ENCODE data around the gene NSUN7. TPM values are rescaled to one million over a fixed set of nuclear protein-coding genes. Genes with fewer than 3 reads are reported as not detected.
A peak's percentile ranks its signal among the peaks of the same experiment; 100 is the strongest.

Gene NSUN7
- total RNA-seq, 3 donors from 2014 or later (not counting 1 experiment from before 2014, with no cell fraction given): 0.14 to 0.23 TPM; not detected in 1

DNA sequence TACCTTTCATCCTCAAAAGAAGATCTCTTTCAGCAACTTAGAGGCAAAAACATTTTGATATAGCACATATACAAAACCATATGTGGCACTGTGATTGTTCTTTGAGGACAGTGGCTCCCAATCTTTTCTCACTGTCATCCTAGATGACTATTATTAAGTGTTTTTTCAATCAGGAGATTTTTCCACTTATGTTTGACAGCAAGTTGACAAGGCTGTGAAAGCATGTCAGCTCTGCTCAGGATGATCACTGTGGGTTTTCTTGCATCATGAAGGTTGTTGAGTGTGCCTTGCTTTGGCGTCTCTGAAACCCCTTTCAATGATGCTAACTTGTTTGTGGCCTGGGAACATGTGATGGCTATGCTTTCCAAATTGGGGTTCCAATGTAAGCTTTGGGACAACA, 20.2 kb upstream of the NSUN7 start:
- Histone ChIP-seq H3K27ac (ENCODE audit: low read length) (no peak overlapping the region), H3K4me1 (ENCODE audit: control insufficient read depth, insufficient read depth, low read length) (no peaks in the 10 kb centered on the region), H3K9me3 (ENCODE audit: control insufficient read depth, insufficient read depth, low read length) (no peaks in the 10 kb centered on the region), H3K36me3 (ENCODE audit: control insufficient read depth, insufficient read depth, low read length) (no peaks in the 10 kb centered on the region), H3K4me3 (ENCODE audit: low read length) (no peak overlapping the region), H3K27me3 (ENCODE audit: control insufficient read depth, insufficient read depth, low read length) (no peaks in the 10 kb centered on the region)
- TF ChIP-seq, protein P1, sequence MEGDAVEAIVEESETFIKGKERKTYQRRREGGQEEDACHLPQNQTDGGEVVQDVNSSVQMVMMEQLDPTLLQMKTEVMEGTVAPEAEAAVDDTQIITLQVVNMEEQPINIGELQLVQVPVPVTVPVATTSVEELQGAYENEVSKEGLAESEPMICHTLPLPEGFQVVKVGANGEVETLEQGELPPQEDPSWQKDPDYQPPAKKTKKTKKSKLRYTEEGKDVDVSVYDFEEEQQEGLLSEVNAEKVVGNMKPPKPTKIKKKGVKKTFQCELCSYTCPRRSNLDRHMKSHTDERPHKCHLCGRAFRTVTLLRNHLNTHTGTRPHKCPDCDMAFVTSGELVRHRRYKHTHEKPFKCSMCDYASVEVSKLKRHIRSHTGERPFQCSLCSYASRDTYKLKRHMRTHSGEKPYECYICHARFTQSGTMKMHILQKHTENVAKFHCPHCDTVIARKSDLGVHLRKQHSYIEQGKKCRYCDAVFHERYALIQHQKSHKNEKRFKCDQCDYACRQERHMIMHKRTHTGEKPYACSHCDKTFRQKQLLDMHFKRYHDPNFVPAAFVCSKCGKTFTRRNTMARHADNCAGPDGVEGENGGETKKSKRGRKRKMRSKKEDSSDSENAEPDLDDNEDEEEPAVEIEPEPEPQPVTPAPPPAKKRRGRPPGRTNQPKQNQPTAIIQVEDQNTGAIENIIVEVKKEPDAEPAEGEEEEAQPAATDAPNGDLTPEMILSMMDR (IDR thresholded peaks at IDR 0.05): no peak
- Mint-ChIP-seq H3K4me1 (no peaks in the 10 kb centered on the region), H3K27me3 (ENCODE audit: low read depth in 2 of 2) (peaks cover 0 to 12% of the 10 kb centered on the region in 2 donors), H3K27ac (no peak overlapping the region), H3K9me3 (no peaks in the 10 kb centered on the region), H3K4me3 (no peak overlapping the region), H3K36me3 (no peaks in the 10 kb centered on the region)
- intact Hi-C loops (cut with micrococcal nuclease): no loop called here
- WGBS (ENCODE audit: insufficient coverage): 81% methylated on average over 1 of the region's 1 CpG
- no peak for ATAC-seq
- no peak for DNase-seq

DNA sequence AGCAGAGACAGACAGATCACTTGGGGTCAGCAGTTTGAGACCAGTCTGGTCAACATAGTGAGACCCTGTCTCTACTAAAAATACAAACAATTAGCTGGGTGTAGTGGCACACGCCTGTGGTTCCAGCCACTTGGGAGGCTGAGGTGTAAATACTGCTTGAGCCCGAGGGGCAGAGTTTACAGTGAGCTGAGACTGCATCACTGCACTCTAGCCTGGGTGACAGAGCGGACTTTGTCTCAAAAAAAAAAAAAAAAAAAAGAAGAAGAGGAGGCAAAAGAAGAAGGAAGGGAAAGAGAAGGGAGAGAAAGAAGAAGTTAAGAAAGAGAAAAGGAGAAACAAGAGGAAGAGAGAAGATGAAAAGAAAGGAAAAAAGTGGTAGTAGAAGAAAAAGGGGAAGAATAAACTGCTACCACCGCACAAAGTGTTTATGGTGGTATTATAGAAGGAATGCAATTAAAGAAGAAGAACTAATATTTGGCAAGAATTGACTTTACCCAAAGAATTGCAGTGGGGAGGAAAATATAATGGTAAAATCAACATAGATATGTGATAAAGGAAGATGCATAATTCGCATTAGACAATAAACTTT, 19.6 kb upstream of the NSUN7 start:
- TF ChIP-seq, protein P1 (IDR thresholded peaks at IDR 0.05): no peak
- ATAC-seq (no peak), DNase-seq (no peak)
- H3K27ac Mint-ChIP-seq: no peak overlapping the region
- H3K4me3 ChIP-seq (ENCODE audit: low read length): no peak overlapping the region
- no peaks in the 10 kb centered on the region for H3K36me3 Mint-ChIP-seq
- no peaks in the 10 kb centered on the region for H3K27me3 ChIP-seq (ENCODE audit: control insufficient read depth, insufficient read depth, low read length)
- H3K9me3 ChIP-seq (ENCODE audit: control insufficient read depth, insufficient read depth, low read length): no peaks in the 10 kb centered on the region
- 66% methylated on average over 5 of the region's 5 CpGs for WGBS (ENCODE audit: insufficient coverage)
- no peaks in the 10 kb centered on the region for H3K36me3 ChIP-seq (ENCODE audit: control insufficient read depth, insufficient read depth, low read length)
- H3K4me1 ChIP-seq (ENCODE audit: control insufficient read depth, insufficient read depth, low read length): no peaks in the 10 kb centered on the region
- no peak overlapping the region for H3K27ac ChIP-seq (ENCODE audit: low read length)
- H3K9me3 Mint-ChIP-seq: no peaks in the 10 kb centered on the region
- peaks cover 0 to 12% of the 10 kb centered on the region in 2 donors for H3K27me3 Mint-ChIP-seq (ENCODE audit: low read depth in 2 of 2)
- no peaks in the 10 kb centered on the region for H3K4me1 Mint-ChIP-seq
- intact Hi-C loops (cut with micrococcal nuclease): no loop called here
- H3K4me3 Mint-ChIP-seq: no peak overlapping the region

DNA sequence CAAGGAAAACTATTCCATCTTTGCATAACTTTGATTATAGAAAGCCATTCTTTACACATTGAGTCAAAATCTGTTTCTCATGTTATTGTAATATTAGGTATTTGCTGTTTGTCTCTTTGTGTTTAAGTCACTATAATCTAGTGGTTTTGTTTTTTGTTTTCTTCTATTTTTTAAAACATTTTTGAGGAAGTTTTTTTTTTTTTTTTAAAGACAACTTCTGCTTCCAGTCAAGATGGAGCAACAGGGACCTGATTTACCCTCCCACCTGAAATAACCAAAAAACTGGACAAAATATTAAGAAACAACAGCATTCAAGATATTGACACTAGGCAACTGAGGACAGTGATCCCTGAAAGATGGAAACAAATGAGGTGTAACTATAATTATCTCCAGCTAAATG, 18.4 kb upstream of the NSUN7 start:
- DNase-seq (no peak), ATAC-seq (no peak)
- H3K4me1 Mint-ChIP-seq: no peaks in the 10 kb centered on the region
- intact Hi-C loops (cut with micrococcal nuclease): no loop called here
- no peaks in the 10 kb centered on the region for H3K27me3 ChIP-seq (ENCODE audit: control insufficient read depth, insufficient read depth, low read length)
- no peak overlapping the region for H3K27ac Mint-ChIP-seq
- TF ChIP-seq, protein P1 (IDR thresholded peaks at IDR 0.05): no peak
- H3K9me3 ChIP-seq (ENCODE audit: control insufficient read depth, insufficient read depth, low read length): no peaks in the 10 kb centered on the region
- H3K36me3 ChIP-seq (ENCODE audit: control insufficient read depth, insufficient read depth, low read length): no peaks in the 10 kb centered on the region
- no peaks in the 10 kb centered on the region for H3K9me3 Mint-ChIP-seq
- no peaks in the 10 kb centered on the region for H3K36me3 Mint-ChIP-seq
- H3K27ac ChIP-seq (ENCODE audit: low read length): no peak overlapping the region
- no peaks in the 10 kb centered on the region for H3K4me1 ChIP-seq (ENCODE audit: control insufficient read depth, insufficient read depth, low read length)
- H3K4me3 ChIP-seq (ENCODE audit: low read length): no peak overlapping the region
- H3K4me3 Mint-ChIP-seq: no peak overlapping the region
- H3K27me3 Mint-ChIP-seq (ENCODE audit: low read depth in 2 of 2): peaks cover 0 to 12% of the 10 kb centered on the region in 2 donors

DNA sequence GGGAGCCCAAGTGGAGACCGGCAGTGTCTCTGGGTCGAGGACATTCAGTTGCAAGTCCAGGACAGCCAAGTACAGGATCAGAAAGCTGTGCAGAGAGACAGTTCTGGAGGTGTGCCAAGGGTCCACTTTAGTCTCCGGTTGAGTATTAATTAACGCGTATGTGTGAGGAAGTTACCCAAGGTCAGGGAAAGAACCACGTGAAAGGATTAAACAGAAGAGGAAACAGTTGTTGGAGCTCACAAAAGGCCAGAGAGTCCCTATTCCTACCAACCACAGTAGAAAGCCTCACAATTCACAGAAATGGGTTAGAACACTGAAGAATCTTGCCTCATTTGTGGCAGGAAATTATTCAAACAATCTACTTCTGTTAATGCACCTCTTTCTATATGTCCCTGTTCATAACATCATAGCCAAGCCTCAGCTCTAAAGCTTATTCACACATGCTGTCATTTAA, 17.9 kb upstream of the NSUN7 start:
- no peak overlapping the region for H3K27ac Mint-ChIP-seq
- DNase-seq (no peak), ATAC-seq (peak in 1 of 3 donors; percentile 54)
- no peak overlapping the region for H3K4me3 Mint-ChIP-seq
- no peaks in the 10 kb centered on the region for H3K36me3 Mint-ChIP-seq
- H3K4me1 ChIP-seq (ENCODE audit: control insufficient read depth, insufficient read depth, low read length): no peaks in the 10 kb centered on the region
- TF ChIP-seq, protein P1 (IDR thresholded peaks at IDR 0.05): no peak
- WGBS (ENCODE audit: insufficient coverage): 49% methylated on average over 5 of the region's 6 CpGs
- no peaks in the 10 kb centered on the region for H3K36me3 ChIP-seq (ENCODE audit: control insufficient read depth, insufficient read depth, low read length)
- no peak overlapping the region for H3K27ac ChIP-seq (ENCODE audit: low read length)
- H3K9me3 Mint-ChIP-seq: no peaks in the 10 kb centered on the region
- no peaks in the 10 kb centered on the region for H3K27me3 ChIP-seq (ENCODE audit: control insufficient read depth, insufficient read depth, low read length)
- H3K4me1 Mint-ChIP-seq: no peaks in the 10 kb centered on the region
- intact Hi-C loops (cut with micrococcal nuclease): no loop called here
- H3K4me3 ChIP-seq (ENCODE audit: low read length): no peak overlapping the region
- no peaks in the 10 kb centered on the region for H3K9me3 ChIP-seq (ENCODE audit: control insufficient read depth, insufficient read depth, low read length)
- peaks cover 0 to 12% of the 10 kb centered on the region in 2 donors for H3K27me3 Mint-ChIP-seq (ENCODE audit: low read depth in 2 of 2)
